ENCODE data around the gene SERPINA5. TPM values are rescaled to one million over a fixed set of nuclear protein-coding genes. Genes with fewer than 3 reads are reported as not detected.

The SERPINA5 gene
- total and polyA plus RNA-seq, 10 of the 15 experiments (the other 5 are each of a cell fraction or from before 2014, with no cell fraction given) = 0.90 TPM; not detected in 9

DNA sequence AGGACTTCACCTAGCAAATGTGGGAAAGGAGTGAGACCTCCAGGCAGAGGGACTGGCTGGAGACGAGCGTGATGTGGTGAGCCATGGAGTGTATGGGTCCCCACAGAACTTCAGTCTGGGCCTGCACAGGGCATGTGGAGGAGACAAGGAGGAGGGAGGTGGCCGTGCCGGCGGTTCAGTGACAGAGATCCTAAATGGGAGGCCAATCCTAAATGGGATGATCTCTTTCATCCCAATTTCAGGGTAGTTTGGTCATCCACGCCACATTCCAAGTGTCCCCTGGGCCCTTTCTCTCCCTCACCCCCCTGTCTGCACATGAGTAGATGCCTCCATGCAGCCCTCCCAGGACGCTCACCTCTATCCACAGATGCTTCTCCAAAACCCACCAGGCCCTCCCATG lies 13.2 kb downstream of the SERPINA5 start (continued):
- TF ChIP-seq BHLHE40 (IDR thresholded peaks at IDR 0.05; ENCODE audit: borderline replicate concordance in 1 of 2, low read depth in 2 of 2, low read length in 1 of 2) (no peak), RAD51 (IDR thresholded peaks at IDR 0.05) (no peak)

GRCh38 chr14:94595912-94596311 lies 14.7 kb downstream of the SERPINA5 start:
- Histone ChIP-seq H2AFZ (ENCODE audit: control insufficient read depth, low read depth, low read length) (no peak overlapping the region), H4K20me1 (ENCODE audit: control insufficient read depth, insufficient read depth) (no peaks in the 10 kb centered on the region), H3K4me2 (ENCODE audit: control insufficient read depth, insufficient read depth) (no peak overlapping the region), H3K4me3 (no peak overlapping the region), H3K36me3 (ENCODE audit: control insufficient read depth in 2 of 2, insufficient read depth in 2 of 2, low read length in 1 of 2) (no peaks in the 10 kb centered on the region), H3K4me1 (ENCODE audit: control insufficient read depth, insufficient read depth, low read length) (no peaks in the 10 kb centered on the region), H3K9me3 (replicated peaks; ENCODE audit: control insufficient read depth, insufficient read depth, low read length) (no peaks in the 10 kb centered on the region), H3K9ac (ENCODE audit: control insufficient read depth, insufficient read depth, low read length) (no peak overlapping the region), H3K27me3 (replicated peaks in 1 of 2; ENCODE audit: control insufficient read depth in 2 of 2, insufficient read depth in 2 of 2, low read length in 1 of 2) (no peaks in the 10 kb centered on the region; a peak in 2 of 4 replicates), H3K27ac (ENCODE audit: control insufficient read depth, insufficient read depth) (no peak overlapping the region), H3K79me2 (ENCODE audit: control insufficient read depth, insufficient read depth, low read length) (no peaks in the 10 kb centered on the region)
- CTCF ChIA-PET = no interaction called here
- in situ Hi-C loops (cut with MboI) (no loop called here), intact Hi-C loops (cut with micrococcal nuclease; ENCODE audit: unreplicated experiment) (no loop called here)
- SMC1A ChIA-PET (ENCODE audit: uncharacterized antibody, unreplicated experiment) = no interaction called here
- WGBS (ENCODE audit: insufficient coverage, insufficient replicate concordance, low lambda C conversion rate, missing lambda C conversion rate) = 29% methylated on average over 2 of the region's 2 CpGs
- FAIRE-seq = no peak
- RAD21 ChIA-PET (ENCODE audit: unreplicated experiment) = no interaction called here
- BruUV-seq (replicated peaks) = no TSS peak
- POLR2A ChIA-PET = no interaction called here
- no peak for DNase-seq (ENCODE audit: low read depth, low spot score)
- TF ChIP-seq EP300 (IDR thresholded peaks at IDR 0.05; ENCODE audit: borderline replicate concordance in 1 of 2, control insufficient read depth in 1 of 2, low read depth in 2 of 2, low read length in 2 of 2) (no peak), E2F4 (IDR thresholded peaks at IDR 0.05; ENCODE audit: low read depth, low read length) (no peak), GABPA (IDR thresholded peaks at IDR 0.05; ENCODE audit: low read depth) (no peak), RB1 (IDR thresholded peaks at IDR 0.05; ENCODE audit: borderline replicate concordance) (no peak), SIX5 (IDR thresholded peaks at IDR 0.05; ENCODE audit: low read depth, low read length, severe bottlenecking) (no peak)
- no peak for ATAC-seq
